Measurements from ENCODE around the gene PHEX.

- no peak for TF ChIP-seq EZH2 (IDR thresholded peaks at IDR 0.05; ENCODE audit: borderline replicate concordance, low read depth, low read length, severe bottlenecking)
- TF ChIP-seq, protein P1, sequence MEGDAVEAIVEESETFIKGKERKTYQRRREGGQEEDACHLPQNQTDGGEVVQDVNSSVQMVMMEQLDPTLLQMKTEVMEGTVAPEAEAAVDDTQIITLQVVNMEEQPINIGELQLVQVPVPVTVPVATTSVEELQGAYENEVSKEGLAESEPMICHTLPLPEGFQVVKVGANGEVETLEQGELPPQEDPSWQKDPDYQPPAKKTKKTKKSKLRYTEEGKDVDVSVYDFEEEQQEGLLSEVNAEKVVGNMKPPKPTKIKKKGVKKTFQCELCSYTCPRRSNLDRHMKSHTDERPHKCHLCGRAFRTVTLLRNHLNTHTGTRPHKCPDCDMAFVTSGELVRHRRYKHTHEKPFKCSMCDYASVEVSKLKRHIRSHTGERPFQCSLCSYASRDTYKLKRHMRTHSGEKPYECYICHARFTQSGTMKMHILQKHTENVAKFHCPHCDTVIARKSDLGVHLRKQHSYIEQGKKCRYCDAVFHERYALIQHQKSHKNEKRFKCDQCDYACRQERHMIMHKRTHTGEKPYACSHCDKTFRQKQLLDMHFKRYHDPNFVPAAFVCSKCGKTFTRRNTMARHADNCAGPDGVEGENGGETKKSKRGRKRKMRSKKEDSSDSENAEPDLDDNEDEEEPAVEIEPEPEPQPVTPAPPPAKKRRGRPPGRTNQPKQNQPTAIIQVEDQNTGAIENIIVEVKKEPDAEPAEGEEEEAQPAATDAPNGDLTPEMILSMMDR (IDR thresholded peaks at IDR 0.05; ENCODE audit: borderline replicate concordance, extremely low read depth, low read length, poor library complexity, severe bottlenecking), result no peak
These were observed 10.3 kb upstream of the PHEX start for GRCh38 chrX:22021751-22022324.
